WERI-Rb-1 (cell line): ENCODE results near the gene TNKS1BP1.

Experiments
- DNase-seq: peaks from one replicate; pipeline ENCODE4 v3.0.0-alpha.2; 2020
- H3K27ac ChIP-seq: fragments of 250-450 bp; sonication (Bioruptor Pico); 2 replicates; pipeline ENCODE4 v1.5.1; 2020; ENCODE audit warnings: mild to moderate bottlenecking, moderate library complexity
- H3K27me3 ChIP-seq: fragments of 250-450 bp; sonication (Bioruptor Pico); 2 replicates; pipeline ENCODE4 v1.5.1; 2021; ENCODE audit warnings: mild to moderate bottlenecking, low read depth, moderate library complexity; ENCODE audit not compliant: insufficient read depth, severe bottlenecking
- H3K36me3 ChIP-seq: fragments of 250-450 bp; sonication (Bioruptor Pico); 2 replicates; pipeline ENCODE4 v1.5.1; 2020; ENCODE audit warnings: mild to moderate bottlenecking, moderate library complexity
- H3K4me3 ChIP-seq: 2 replicates; pipeline ENCODE4 v1.5.1; 2011; ENCODE audit warnings: low read depth, mild to moderate bottlenecking, control low read depth, low read length
- H3K9me3 ChIP-seq: fragments of 250-450 bp; sonication (Bioruptor Pico); 2 replicates; pipeline ENCODE4 v1.5.1; 2021; ENCODE audit warnings: mild to moderate bottlenecking, moderate library complexity; ENCODE audit not compliant: severe bottlenecking
- CTCF ChIP-seq: IDR thresholded peaks from 2 replicates; pipeline ENCODE4 v1.5.1; 2011; ENCODE audit warnings: low read depth, mild to moderate bottlenecking, control low read depth, inconsistent platforms, low read length

Gene TNKS1BP1

GRCh38 chr11:57335023-57335342 lies 10.2 kb upstream of the TNKS1BP1 start:
- H3K4me3 ChIP-seq = peak overlapping the region; percentile 92
- H3K36me3 ChIP-seq = peaks cover 54% of the 10 kb centered on the region
- H3K27ac ChIP-seq = peak overlapping the region; percentile 94
- no peak for DNase-seq
- H3K27me3 ChIP-seq = no peaks in the 10 kb centered on the region
- no peaks in the 10 kb centered on the region for H3K9me3 ChIP-seq
- no peak for TF ChIP-seq CTCF

GRCh38 chr11:57332694-57333440 lies 8.1 kb upstream of the TNKS1BP1 start:
- Histone ChIP-seq H3K27me3 (no peaks in the 10 kb centered on the region), H3K9me3 (no peaks in the 10 kb centered on the region), H3K27ac (no peak overlapping the region), H3K4me3 (no peak overlapping the region), H3K36me3 (peaks cover 75% of the 10 kb centered on the region)
- DNase-seq = no peak
- no peak for TF ChIP-seq CTCF

- no peak overlapping the region for H3K27ac ChIP-seq
- TF ChIP-seq CTCF = no peak
- H3K9me3 ChIP-seq = no peaks in the 10 kb centered on the region
- peaks cover 87% of the 10 kb centered on the region for H3K36me3 ChIP-seq
- no peak for DNase-seq
- H3K4me3 ChIP-seq = no peak overlapping the region
- no peaks in the 10 kb centered on the region for H3K27me3 ChIP-seq
Measured at GRCh38 chr11:57331720-57332119, 7.0 kb upstream of the TNKS1BP1 start.

- no peak for TF ChIP-seq CTCF
Measured at GRCh38 chr11:57330029-57330428, 5.3 kb upstream of the TNKS1BP1 start.

GRCh38 chr11:57327721-57328120 lies 3.0 kb upstream of the TNKS1BP1 start:
- TF ChIP-seq CTCF = no peak
- H3K4me3 ChIP-seq = no peak overlapping the region
- H3K27me3 ChIP-seq = no peaks in the 10 kb centered on the region
- DNase-seq = no peak
- H3K9me3 ChIP-seq = no peaks in the 10 kb centered on the region
- H3K36me3 ChIP-seq = peaks cover 71% of the 10 kb centered on the region
- no peak overlapping the region for H3K27ac ChIP-seq

More at GRCh38 chr11:57330029-57330428, 5.3 kb upstream of the TNKS1BP1 start:
- Histone ChIP-seq H3K9me3 (no peaks in the 10 kb centered on the region), H3K27ac (no peak overlapping the region), H3K4me3 (no peak overlapping the region), H3K36me3 (peaks cover 94% of the 10 kb centered on the region), H3K27me3 (no peaks in the 10 kb centered on the region)
- DNase-seq = no peak

GRCh38 chr11:57325735-57326048 lies 940 bp upstream of the TNKS1BP1 start:
- TF ChIP-seq CTCF = no peak
- no peaks in the 10 kb centered on the region for H3K9me3 ChIP-seq
- peak overlapping the region; percentile 87 for H3K27ac ChIP-seq
- peaks cover 51% of the 10 kb centered on the region for H3K36me3 ChIP-seq
- H3K27me3 ChIP-seq = no peaks in the 10 kb centered on the region
- peak overlapping the region; percentile 54 for H3K4me3 ChIP-seq
- DNase-seq = no peak
